DOHH2 (cell line): Measurements from ENCODE around the gene TADA1.

Experiments
- EZH2phosphoT487 ChIP-seq: fragments of 200-600 bp; sonication (generic); IDR thresholded peaks from 2 replicates; pipeline ENCODE4 v1.6.1; 2017; ENCODE audit warnings: borderline replicate concordance, mild to moderate bottlenecking, antibody characterized with exemption, low read length, moderate library complexity, mixed read lengths
- TF ChIP-seq, protein P1 (sequence below): fragments of 200-600 bp; sonication (generic); IDR thresholded peaks from one replicate; pipeline ENCODE4 v1.5.1; 2014; ENCODE audit warnings: antibody characterized with exemption, mild to moderate bottlenecking, low read depth, low read length; ENCODE audit not compliant: poor library complexity, severe bottlenecking

DNA sequence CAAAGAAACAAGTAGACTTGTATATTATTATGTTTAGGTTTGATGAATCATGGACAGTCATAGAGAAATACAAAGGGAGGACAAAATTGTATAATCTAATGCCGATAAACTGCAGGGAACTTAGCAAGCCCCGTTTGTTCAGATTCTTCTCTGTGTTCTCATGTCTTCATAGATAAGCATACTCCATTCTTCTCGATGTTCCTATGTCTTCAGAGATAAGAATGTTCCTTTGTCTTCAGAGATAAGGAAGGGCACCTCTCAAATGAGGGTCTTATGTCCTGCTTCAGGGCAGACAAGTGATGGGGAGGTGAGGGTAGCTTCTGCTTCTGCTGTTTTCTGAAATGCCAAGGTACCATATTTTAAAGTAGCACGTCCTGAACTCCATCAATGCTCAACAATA is 19.7 kb upstream of the TADA1 start:
- TF ChIP-seq, protein P1, sequence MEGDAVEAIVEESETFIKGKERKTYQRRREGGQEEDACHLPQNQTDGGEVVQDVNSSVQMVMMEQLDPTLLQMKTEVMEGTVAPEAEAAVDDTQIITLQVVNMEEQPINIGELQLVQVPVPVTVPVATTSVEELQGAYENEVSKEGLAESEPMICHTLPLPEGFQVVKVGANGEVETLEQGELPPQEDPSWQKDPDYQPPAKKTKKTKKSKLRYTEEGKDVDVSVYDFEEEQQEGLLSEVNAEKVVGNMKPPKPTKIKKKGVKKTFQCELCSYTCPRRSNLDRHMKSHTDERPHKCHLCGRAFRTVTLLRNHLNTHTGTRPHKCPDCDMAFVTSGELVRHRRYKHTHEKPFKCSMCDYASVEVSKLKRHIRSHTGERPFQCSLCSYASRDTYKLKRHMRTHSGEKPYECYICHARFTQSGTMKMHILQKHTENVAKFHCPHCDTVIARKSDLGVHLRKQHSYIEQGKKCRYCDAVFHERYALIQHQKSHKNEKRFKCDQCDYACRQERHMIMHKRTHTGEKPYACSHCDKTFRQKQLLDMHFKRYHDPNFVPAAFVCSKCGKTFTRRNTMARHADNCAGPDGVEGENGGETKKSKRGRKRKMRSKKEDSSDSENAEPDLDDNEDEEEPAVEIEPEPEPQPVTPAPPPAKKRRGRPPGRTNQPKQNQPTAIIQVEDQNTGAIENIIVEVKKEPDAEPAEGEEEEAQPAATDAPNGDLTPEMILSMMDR, result no peak
- TF ChIP-seq EZH2phosphoT487, result no peak
